Thoracic aorta (tissue), 2 donors: Measurements from ENCODE around the gene TPK1. TPM values are rescaled to one million over a fixed set of nuclear protein-coding genes. Genes with fewer than 3 reads are reported as not detected.
"Not testable (repeated sequence)": the region's sequence is repeated elsewhere in the genome, so short reads cannot be mapped to it uniquely, and the experiment has no call there.

Source experiments
- ATAC-seq: fragments of 150-250 bp; one replicate; pipeline ENCODE4 v1.8.0; 2017; ENCODE audit warnings: low read depth; ENCODE audit not compliant: insufficient number of reproducible peaks, low FRiP score
- DNase-seq: peaks from one replicate; pipeline ENCODE4 v3.0.0-alpha.2; 2020; ENCODE audit warnings: low spot score
- H3K27ac ChIP-seq, 2 donors: fragments of 200-600 bp; sonication (generic); 1 replicate in 1 of 2; 2 replicates in 1 of 2; pipeline ENCODE4 v1.5.1; 2016; ENCODE audit warnings: mild to moderate bottlenecking in 2 of 2, moderate library complexity in 2 of 2
- H3K27me3 ChIP-seq: fragments of 200-600 bp; sonication (generic); replicated peaks from 2 replicates; pipeline ENCODE4 v1.6.0; 2016; ENCODE audit warnings: mild to moderate bottlenecking; ENCODE audit not compliant: insufficient read depth
- H3K36me3 ChIP-seq: fragments of 200-600 bp; sonication (generic); one replicate; pipeline ENCODE4 v1.5.1; 2016
- H3K4me1 ChIP-seq, 2 donors: fragments of 200-600 bp; sonication (generic); 1 replicate in 1 of 2; 2 replicates in 1 of 2; pipeline versions ENCODE4 v1.5.1 to v1.6.0; 2016; ENCODE audit warnings: low read depth in 2 of 2, mild to moderate bottlenecking in 1 of 2; ENCODE audit not compliant: control insufficient read depth in 1 of 2
- H3K4me3 ChIP-seq: fragments of 200-600 bp; sonication (generic); 2 replicates; pipeline ENCODE4 v1.5.1; 2016; ENCODE audit warnings: mild to moderate bottlenecking
- H3K9me3 ChIP-seq: fragments of 200-600 bp; sonication (generic); 2 replicates; pipeline ENCODE4 v1.5.1; 2016
- CTCF ChIP-seq: fragments of 200-600 bp; sonication (generic); IDR thresholded peaks from one replicate; pipeline ENCODE4 v1.5.1; 2019; ENCODE audit warnings: antibody characterized with exemption
- total RNA-seq, 2 donors: library from RNA; depleted of rRNA; stranded (reverse); fragments of >200 nt; gene quantifications; one replicate each; pipeline versions ENCODE4 v1.1.0 to v1.2.3, GENCODE V29; 2016

The TPK1 gene
- total RNA-seq, 2 donors from 2014 or later, result 13.3 to 21.2 TPM

DNA sequence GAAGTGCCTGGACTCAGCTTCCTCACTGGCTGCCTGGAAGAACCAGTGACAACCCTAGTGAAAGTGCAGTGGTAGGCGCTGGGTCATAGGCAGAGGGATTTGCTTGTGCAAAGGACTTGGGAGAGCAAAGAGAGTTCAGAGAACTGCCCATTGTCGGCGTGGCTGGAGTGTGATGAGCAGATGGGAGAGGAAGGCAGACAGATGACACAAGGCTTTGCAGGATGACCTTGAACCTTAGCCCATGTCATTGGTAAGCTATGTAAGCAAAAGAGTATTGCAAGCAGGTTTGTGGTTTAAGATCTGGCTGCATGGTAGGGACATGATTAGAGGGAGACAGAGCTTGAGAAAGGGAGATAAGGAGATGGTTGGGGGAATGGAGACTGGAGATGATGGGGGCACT, 397.1 kb downstream of the TPK1 start:
- Histone ChIP-seq H3K27ac (no peak overlapping the region), H3K36me3 (no peaks in the 10 kb centered on the region), H3K4me1 (no peaks in the 10 kb centered on the region), H3K27me3 (no peaks in the 10 kb centered on the region), H3K4me3 (no peak overlapping the region), H3K9me3 (no peaks in the 10 kb centered on the region)
- DNase-seq (no peak), ATAC-seq (no peak)
- TF ChIP-seq CTCF, result no peak

- H3K4me3 ChIP-seq, result no peak overlapping the region
- DNase-seq, result no peak
- no peak for ATAC-seq
- H3K4me1 ChIP-seq, result no peaks in the 10 kb centered on the region
- no peaks in the 10 kb centered on the region for H3K27me3 ChIP-seq
- no peaks in the 10 kb centered on the region for H3K9me3 ChIP-seq
- H3K27ac ChIP-seq, result no peak overlapping the region
- TF ChIP-seq CTCF, result peak; percentile 40
- H3K36me3 ChIP-seq, result no peaks in the 10 kb centered on the region
These were observed 398.3 kb downstream of the TPK1 start for GRCh38 chr7:144437370-144438191.

- ATAC-seq, result no peak
- Histone ChIP-seq H3K4me1 (no peaks in the 10 kb centered on the region), H3K27ac (no peak overlapping the region), H3K27me3 (no peaks in the 10 kb centered on the region), H3K4me3 (no peak overlapping the region), H3K9me3 (no peaks in the 10 kb centered on the region), H3K36me3 (no peaks in the 10 kb centered on the region)
- DNase-seq, result no peak
- TF ChIP-seq CTCF, result no peak
These were observed 399.4 kb downstream of the TPK1 start for GRCh38 chr7:144436500-144436899.

- no peaks in the 10 kb centered on the region for H3K9me3 ChIP-seq
- no peak for ATAC-seq
- no peak for DNase-seq
- no peak for TF ChIP-seq CTCF
- H3K4me3 ChIP-seq, result no peak overlapping the region
- H3K27me3 ChIP-seq, result no peaks in the 10 kb centered on the region
- no peak overlapping the region for H3K27ac ChIP-seq
- no peaks in the 10 kb centered on the region for H3K4me1 ChIP-seq
- H3K36me3 ChIP-seq, result no peaks in the 10 kb centered on the region
These were observed 407.4 kb downstream of the TPK1 start for GRCh38 chr7:144428431-144428830.

DNA sequence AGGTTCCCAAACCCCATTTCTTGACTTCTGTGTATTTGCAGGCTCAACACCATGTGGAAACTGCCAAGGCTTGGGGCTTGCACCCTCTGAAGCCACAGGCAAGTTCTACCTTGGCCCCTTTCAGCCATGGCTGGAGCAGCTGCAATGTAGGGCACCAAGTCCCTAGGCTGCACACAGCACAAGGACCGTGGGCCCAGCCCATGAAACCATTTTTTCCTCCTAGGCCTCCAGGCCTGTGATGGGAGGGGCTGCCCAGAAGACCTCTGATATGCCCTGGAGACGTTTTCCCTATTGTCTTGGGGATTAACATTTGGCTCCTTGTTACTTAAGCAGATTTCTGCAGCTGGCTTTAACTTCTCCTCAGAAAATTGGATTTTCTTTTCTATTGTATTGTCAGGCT, 408.3 kb downstream of the TPK1 start:
- ATAC-seq, H3K9me3 ChIP-seq, H3K4me1 ChIP-seq, H3K27ac ChIP-seq, H3K4me3 ChIP-seq, H3K27me3 ChIP-seq, H3K36me3 ChIP-seq, DNase-seq: not testable (repeated sequence)

- not testable (repeated sequence) for H3K9me3 ChIP-seq, H3K27me3 ChIP-seq, ATAC-seq
These were observed 416.9 kb downstream of the TPK1 start for GRCh38 chr7:144418931-144419330.

More at GRCh38 chr7:144418931-144419330, 416.9 kb downstream of the TPK1 start:
- not testable (repeated sequence) for H3K27ac ChIP-seq, H3K4me1 ChIP-seq, DNase-seq, H3K36me3 ChIP-seq, H3K4me3 ChIP-seq
